GM19099 (cell line): ENCODE measurements around the gene MOB2.

Source experiments
- POLR2A ChIP-seq: IDR thresholded peaks from 3 replicates; pipeline ENCODE4 v1.6.1; 2011; ENCODE audit warnings: low read depth; ENCODE audit not compliant: insufficient read length; ENCODE audit errors: extremely low read depth

The MOB2 gene

DNA sequence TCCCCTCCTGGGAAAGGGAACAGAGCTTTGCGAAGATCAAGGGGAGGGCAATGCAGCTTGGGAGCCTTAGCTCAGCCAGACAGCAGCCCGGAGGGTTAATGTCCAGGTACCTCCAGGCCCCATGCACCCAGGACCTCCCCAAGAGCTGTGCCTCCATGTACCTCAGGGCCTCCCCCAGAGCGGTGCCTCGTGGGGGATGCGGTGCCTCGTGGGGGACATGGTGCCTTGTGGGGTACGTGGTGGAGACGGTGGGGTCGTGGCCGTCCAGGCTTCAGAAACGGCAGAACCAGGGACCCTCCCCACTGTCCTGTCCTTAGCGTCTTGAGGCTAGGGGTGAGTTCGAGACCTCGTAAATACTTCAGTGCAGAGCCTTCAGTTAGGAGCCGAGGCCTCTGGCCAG, 63.6 kb downstream of the MOB2 start:
- TF ChIP-seq POLR2A: no peak

DNA sequence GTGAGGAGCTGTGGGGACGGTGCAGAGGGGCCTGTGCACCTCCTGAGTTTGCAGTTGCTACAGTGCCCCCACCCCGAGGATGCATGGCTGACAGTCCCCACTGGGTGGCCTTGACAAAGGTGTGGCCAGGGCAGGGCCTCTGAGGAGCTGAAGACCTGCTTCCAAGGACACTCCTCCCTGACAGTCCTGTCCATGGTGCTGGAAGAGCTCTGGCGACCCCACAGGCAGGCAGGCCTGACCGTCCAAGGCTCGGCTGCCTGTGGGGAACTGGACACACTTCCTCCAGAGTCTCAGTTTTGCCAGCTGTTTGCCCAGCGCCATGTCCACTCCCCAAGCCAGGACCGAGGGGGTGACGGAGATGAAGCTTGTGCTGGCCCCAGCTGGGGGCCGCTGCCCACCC, 64.1 kb downstream of the MOB2 start:
- TF ChIP-seq POLR2A: no peak

DNA sequence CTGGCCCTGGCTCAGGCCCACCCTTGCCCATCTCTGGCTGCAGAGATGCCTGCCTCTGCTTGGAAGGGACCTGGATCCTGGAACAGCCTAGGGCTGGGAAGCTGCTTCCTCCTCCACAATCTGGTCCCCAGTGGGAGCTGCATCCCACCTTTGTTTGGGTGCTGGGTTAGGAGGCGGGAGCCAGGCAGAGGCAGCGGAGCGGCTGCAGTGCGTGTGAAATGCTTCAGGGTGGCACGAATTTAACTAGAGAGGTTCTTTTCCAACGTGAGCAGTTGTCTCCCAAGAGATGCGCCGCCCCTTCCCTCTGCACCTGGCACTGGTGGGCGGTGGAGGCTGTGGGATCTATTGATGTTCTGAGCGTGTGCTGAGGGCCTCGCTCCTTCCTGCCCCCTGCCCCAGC, 65.3 kb downstream of the MOB2 start:
- no peak for TF ChIP-seq POLR2A

DNA sequence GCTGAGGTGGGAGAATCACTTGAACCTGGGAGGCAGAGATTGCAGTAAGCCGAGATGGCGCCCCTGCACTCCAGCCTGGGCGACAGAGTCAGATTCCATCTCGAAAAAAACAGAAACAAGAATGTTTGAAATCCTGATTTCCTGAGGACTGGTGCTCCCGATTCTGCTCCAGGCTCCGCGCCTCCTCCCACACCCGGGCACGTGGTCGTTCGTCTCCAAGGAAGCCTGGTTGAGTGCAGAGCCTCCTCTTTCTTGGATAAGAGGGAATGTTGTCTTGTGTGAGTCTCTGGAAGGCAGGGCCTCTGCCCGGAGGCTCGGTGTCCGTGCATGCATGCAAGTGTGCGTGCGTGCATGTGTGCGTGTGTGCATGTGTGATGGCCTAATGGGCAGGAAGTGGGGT, 66.8 kb downstream of the MOB2 start:
- no peak for TF ChIP-seq POLR2A
